HG03039 (cell line): ENCODE results near the gene CLMN.

Source experiments
- ATAC-seq: cut with Tn5 transposase; IDR thresholded peaks from one replicate; pipeline ENCODE4 v1.9.1; 2021; ENCODE audit warnings: mild to moderate bottlenecking, moderate library complexity; ENCODE audit not compliant: unreplicated experiment

Gene CLMN

DNA sequence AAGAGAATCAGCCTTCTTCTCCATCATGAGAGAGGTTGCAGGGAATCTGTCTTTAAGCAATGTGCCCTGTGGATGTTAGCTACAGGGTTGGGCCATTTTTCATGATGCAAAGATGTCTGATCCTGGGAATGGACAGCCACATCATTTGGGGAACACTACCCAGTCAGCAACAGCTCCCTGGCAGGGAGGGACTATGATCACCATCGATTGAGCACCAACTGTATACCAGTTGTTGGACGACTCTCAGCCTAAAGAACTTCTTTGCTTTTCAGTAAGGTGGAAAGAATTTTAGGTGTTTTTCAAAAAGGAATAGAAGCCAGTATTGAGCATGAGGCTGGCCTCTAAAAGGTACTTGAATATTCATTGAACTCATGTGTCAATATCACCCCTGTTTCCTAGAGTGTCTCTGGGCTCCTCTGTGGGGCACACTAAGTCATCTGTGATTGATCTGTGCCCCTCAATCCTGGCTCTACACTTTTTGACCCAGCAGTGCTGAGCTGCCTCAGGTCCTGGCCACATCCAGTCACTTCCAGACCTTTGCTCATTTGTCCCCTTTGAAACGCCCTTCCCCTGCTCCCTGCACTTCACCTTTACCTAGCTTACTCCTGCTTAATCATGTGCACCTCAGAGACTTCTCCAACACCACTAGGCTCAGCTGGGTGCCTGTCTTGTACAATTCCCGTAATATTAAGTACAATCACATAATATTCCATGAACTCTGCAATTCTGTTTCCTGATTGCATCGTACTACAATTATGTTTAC, 2.2 kb upstream of the CLMN start:
- ATAC-seq, result no peak

GRCh38 chr14:95320955-95321600, 1.4 kb upstream of the CLMN start:
- ATAC-seq, result no peak

DNA sequence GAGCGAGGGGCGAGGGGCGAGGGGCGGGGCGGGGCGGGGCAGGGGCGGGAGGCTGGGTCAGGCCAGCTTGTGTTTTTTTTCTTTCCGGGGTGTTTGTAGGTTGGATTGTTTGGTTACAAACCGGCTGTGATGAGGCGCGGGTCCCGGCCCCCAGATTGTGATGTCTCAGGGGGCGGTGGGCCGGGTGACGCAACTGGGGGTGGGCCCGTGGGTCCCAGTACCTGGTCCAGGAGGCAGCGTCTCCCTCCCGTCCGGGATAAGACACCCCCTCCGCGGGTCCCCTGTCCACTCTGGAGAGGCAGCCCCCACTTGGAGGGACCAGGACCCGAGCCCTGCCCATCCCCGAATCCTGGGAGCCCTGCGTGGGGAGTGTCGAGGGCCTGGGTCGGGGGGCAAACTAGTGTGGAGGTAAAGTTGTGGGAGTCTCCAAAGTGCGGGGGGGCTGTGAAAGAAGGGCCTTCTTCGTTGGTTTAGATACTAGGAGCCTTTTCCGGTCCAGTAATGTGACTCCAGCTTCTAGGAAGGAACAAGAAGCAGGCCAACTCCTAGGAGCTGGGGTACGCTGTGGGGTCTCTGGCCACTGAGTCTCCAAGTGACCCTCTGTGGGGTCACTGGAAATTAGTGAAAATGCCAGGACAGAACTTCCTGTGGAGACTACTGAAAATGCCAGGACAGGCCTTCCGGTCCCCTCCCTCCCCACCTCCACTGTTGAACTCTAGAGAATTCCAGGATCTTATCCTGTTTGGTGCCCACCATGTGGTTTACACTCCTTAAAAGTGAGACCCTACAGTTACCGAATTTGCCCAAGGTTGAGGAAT, 579 bp upstream of the CLMN start:
- ATAC-seq, result no peak

DNA sequence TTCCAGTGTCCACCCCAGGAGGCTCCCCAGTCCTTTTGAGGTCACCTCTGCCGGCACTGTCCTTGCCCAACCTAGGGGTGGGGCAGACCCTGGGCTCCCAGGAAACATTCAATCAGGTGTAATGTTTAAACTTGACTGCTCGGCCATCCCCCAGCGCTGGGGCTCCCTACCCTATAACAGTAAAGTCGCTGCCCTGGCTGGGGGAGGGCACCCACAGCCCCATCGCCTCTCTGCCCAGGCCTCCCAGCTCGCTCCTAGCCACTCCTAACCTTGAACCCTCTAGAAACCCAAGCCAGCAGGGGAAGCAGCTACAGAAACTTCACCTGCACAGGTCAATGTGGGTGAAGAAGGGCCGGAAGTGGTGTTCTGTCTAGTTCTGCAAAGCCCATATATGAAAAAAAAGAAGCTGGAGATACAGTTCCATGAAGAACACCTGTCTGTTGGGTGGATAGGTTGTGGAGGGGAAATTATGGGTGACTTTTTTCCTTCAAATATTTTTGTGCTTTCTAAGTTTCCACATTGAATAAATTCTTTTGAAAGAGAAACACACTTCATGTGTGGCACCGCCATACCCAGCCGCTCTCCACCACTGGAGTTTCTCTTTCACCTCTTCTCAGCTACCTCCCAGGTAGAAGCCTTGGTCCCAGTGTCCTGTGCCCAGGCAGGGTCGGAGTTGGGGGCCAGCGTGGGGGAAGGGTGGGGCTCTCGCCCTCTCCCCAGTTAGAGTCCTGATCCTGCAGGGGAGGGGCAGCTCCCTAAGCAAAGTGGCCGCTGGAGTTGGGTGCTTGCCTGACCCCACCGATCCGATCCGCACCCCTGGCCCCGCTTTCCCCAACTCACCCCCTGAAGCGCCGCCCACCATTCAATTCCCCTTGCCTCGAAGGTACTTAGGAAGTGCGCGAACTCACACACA, 1.1 kb downstream of the CLMN start:
- no peak for ATAC-seq

- no peak for ATAC-seq
Observed at GRCh38 chr14:95317817-95318343, 1.8 kb downstream of the CLMN start.

DNA sequence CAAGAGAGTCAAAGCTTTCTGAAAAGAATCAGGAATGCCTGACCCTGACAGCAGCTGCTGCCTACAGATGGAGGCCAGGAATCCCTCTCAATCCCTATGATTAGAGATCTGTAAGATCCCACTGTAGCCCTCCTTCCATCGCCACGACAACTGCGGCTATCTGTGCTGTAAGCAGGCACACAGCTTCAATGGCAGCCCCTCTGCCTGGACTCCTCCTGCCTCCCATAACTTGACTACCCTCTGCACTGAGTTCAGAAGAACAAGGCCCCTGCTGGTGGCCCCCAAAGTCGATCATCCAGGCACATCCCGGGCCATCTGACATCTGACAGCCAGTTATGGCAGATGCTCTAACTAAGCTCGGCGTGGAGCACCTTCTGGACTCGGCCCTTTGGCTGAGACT, 2.9 kb downstream of the CLMN start:
- no peak for ATAC-seq

DNA sequence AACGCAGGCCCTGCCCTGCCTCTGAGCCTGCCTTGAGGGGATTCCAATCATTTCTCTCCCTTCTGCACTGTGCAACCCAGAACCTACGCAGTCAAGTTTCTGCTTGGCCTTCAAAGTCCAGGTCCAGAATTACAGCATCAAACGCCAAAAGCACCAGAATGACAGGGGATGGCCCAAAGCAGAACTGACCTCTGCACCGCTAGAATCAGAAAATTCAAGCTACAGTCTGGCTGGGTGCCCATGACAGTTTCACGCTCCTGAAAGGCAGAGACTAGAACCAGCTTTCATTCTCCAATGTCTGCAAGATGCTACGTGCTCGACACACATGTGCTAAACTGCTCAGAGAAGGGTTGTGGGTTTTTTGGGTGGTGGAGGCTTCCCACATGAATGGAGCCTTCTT, 4.1 kb downstream of the CLMN start:
- no peak for ATAC-seq

- no peak for ATAC-seq
Observed at GRCh38 chr14:95315156-95315555, 4.6 kb downstream of the CLMN start.

GRCh38 chr14:95314609-95315008, 5.1 kb downstream of the CLMN start:
- ATAC-seq, result peak; percentile 52

GRCh38 chr14:95313707-95314106, 6.0 kb downstream of the CLMN start:
- ATAC-seq, result no peak

GRCh38 chr14:95313190-95313589, 6.5 kb downstream of the CLMN start:
- no peak for ATAC-seq

GRCh38 chr14:95312311-95312710, 7.4 kb downstream of the CLMN start:
- no peak for ATAC-seq

DNA sequence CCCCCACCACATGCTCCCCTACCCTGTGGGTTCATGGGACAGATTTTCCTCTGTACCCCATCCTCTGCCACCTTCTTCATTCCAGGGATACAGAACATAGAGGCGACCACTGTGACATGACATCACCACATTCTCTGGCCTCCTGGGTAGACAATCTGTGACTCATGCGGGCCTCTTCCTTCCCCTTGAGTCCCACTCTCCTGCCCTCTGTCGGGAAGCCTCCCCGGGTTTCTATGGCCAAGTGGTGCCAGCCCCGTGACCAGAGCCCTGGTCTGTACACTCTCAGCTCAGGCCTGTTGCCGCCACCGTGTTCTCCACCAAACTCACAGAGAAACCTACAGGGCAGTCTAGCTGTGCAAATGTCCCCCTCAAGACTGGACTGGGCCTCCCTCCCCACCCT, 8.0 kb downstream of the CLMN start:
- ATAC-seq, result no peak

DNA sequence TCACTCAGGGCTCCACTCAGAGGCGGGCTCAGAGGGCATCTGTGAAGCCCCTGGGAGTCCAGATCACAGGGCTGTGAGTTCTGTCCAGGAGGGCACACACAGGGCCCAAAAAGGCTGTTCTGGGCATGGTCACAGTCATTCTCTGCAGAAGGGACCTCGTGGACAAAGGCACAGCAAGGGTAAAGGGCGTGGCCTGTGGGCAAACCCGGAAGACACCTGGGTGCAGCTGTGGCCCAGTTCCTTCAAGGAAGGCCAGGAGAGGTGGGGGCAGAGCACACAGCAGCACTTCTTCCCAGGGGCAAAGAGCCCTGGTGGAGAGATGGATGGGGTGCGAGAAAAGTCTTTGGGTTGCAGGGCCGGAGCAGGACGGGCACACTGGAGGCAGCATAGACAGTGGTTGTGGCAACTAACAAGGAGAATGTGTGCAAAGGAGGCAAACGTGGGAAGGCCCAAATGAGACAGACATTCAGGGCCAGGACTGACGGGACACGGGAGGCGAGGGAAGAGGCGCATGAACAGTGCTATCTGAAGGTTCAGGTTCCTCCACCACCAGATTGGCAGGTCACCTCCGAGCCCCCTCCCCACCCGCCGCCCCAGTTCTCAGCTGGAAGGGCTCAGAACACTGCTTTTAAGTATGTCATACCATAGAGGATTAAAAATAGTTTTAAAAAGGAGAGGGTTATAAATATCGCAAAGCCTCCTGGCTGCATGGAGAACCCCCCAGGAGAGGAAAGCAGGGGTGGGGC, 8.9 kb downstream of the CLMN start:
- no peak for ATAC-seq

DNA sequence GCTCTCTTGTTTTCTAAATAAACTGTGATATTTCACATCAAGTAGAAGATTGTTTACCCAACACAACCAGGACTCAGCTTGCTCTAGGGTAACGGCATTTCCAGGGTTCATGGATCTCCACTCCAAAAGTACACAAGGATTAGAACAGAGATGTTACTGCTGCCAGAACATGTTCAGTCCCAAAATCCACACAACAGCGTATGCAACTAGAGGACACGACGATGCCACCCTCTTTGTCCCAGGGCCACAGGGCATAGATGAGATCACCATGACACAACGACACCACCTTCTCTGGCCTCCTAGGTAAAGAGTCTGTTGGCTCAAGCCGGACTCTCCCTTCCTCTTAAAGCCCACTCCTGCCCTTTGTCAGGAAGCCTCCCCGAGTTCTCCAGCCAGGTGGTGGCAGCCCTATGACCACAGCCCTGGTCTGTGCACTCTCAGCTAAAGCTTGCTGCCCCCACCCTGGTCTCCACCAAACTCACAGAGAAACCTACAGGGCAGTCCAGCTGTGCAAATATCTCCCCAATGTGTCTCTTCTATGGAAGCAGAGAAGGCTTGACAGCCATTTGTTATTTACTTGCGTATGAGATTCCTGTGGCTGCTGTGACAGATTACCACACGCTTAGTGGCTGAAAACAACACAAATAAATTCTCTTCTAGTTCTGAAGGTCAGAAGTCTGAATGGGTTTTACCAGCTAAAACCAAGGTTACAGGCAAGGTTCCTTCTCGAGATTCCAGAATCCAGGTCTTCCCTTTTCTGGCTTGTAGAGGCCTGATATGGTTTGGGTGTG, 10.3 kb downstream of the CLMN start:
- ATAC-seq, result no peak

DNA sequence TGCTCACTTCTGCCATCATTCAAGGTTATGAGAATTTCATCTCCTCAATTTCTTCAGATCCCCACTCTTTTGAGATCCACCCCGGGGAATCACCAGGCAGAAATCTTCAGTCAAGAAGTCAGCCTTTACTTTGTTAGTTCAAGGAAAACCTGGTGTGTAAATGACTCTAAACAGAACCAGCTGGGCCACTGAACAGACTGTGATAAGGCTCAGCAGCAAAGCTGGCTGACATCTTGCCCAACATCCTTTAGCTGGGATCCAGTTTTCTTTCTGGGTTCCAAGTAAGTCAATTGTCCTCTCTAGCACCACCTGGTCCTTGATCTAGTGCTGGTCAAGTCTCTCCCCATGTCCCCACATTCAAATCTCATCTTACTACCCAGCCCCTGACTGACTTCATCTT, 11.6 kb downstream of the CLMN start:
- no peak for ATAC-seq

DNA sequence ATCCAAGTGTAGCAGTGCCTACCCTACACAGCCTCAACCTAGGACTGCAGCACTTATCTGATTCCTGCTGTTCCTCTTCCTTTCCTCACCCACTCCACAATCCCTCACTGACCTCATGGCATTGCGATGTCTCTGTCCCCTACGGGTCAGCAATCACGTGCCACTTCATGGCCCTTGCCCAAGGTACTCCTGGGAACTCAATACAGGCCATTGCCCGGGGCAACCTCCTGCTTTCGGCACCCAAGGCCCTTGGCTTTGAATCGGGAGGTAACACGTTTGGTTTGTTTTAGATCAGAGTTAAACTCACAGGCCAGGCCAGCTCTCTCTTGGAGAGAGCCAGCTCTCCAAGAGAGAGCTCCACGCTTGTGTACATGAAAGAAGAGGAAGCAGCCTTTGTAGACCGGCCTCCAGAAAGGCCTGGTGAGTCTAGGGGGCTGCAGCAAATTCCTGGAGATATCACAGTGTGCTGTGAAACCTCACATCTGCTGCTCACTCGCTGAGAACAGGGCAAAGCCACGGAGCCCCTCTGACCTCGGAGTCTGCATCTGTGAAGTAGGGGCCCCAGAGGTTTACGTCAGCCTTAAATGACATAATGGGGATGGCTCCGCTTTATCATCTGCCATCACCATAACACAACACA, 12.2 kb downstream of the CLMN start:
- ATAC-seq, result no peak

GRCh38 chr14:95305940-95306339, 13.8 kb downstream of the CLMN start:
- no peak for ATAC-seq

DNA sequence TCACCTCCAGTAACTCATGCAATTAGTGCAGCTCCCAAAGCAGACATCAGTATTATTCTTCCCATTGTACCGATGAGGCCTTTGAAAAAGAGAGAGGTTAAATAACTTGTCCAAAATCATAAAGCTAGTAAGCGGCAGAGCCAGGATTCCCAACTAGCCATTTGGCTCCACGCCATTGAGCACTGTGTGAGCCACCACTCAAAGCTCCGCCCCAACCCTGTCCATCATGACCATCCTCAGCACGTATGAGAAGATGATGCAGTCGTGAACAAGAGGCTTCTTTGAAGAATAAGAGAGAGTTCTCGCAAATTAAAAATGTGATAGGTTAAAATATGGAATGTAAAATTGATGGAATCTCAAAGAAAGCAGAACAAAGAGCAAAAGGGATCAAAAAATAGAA, 14.6 kb downstream of the CLMN start:
- ATAC-seq, result no peak
